Measurements from ENCODE around the gene POLR1H.
"Not testable (repeated sequence)": the region's sequence is repeated elsewhere in the genome, so short reads cannot be mapped to it uniquely, and the experiment has no call there.

Gene POLR1H

DNA sequence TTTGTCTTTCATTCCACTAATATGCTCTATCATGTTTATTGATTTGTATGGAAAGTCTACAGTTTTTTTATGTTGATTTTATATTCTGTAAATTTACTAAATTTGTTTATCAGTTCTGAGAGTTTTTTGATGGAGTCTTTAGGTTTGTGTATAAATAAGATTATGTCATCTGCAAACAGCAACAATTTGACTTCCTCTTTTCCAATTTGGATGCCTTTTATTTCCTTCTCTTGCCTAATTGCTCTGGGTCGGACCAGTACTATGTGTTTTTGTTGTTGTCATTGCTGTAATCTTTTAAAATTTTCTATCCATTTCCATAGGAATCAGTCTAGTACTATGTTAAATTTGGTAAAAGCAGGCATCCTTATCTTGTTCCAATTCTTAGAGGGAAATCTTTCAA is 31.5 kb upstream of the POLR1H start:
- TF ChIP-seq, protein P1, sequence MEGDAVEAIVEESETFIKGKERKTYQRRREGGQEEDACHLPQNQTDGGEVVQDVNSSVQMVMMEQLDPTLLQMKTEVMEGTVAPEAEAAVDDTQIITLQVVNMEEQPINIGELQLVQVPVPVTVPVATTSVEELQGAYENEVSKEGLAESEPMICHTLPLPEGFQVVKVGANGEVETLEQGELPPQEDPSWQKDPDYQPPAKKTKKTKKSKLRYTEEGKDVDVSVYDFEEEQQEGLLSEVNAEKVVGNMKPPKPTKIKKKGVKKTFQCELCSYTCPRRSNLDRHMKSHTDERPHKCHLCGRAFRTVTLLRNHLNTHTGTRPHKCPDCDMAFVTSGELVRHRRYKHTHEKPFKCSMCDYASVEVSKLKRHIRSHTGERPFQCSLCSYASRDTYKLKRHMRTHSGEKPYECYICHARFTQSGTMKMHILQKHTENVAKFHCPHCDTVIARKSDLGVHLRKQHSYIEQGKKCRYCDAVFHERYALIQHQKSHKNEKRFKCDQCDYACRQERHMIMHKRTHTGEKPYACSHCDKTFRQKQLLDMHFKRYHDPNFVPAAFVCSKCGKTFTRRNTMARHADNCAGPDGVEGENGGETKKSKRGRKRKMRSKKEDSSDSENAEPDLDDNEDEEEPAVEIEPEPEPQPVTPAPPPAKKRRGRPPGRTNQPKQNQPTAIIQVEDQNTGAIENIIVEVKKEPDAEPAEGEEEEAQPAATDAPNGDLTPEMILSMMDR (IDR thresholded peaks at IDR 0.05): no peak
- no peak for DNase-seq (ENCODE audit: low spot score)
- no peak overlapping the region for H3K27ac ChIP-seq
- H3K4me3 ChIP-seq: no peak overlapping the region

DNA sequence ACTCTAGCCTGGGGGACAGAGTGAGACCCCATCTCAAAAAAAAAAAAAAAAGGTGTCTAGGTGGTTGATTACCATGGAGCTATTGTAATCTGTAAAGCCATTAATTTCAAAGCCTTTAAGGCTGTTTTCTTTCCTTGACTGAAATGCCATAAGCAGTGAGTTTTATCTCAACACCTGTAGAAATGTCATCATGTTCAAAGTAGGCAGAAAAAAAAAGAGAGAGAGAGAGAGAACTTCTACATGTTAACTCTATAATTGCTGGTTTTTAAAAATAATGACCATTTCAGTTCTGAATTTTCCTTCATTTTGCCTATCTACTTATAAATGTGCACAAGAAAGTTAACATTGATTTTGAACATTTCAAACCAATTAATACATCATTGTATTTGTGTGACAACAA is 29.7 kb upstream of the POLR1H start:
- no peak for DNase-seq (ENCODE audit: low spot score)
- Histone ChIP-seq H3K27ac (no peak overlapping the region), H3K4me3 (no peak overlapping the region)
- TF ChIP-seq, protein P1 (IDR thresholded peaks at IDR 0.05): no peak

DNA sequence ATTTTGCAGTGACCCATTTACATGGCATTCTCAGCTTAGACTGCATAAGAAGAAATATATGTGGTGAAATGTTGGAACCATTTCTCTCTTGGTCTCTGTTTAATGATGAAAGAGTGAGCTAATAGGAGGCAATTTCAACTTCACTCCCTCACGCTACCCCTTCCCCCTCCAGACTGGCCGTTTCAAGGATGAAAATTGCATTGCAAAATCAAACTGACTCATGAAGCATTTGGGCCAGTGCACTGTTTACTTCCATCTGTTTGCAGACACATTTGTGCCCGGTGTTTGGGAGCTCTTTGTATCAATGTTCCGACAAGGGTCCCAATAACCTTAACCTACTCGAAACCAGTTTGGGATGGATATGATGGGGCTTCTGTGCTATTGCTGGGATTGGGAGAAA is 27.6 kb upstream of the POLR1H start:
- DNase-seq (ENCODE audit: low spot score); H3K27ac ChIP-seq; H3K4me3 ChIP-seq: not testable (repeated sequence)

DNA sequence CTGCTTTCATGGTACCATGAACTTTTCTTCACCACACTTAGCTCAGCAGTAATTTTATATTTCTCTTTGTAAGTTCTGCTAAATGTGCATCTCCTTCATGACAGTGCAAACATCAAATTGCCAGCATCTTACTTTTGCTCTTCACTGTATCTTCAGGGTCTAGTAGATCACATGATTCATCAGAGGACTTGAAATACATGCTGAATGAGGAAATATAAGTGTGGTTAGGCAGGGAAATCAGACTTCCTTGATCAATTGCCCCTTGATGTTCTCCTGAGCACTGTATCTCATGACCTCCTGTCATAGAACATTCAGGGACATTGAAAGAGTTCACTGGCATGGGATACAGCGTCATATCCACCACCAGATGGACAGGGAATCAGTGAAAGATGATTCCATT is 25.3 kb upstream of the POLR1H start:
- TF ChIP-seq, protein P1 (IDR thresholded peaks at IDR 0.05): no peak
- H3K4me3 ChIP-seq: no peak overlapping the region
- H3K27ac ChIP-seq: no peak overlapping the region
- DNase-seq (ENCODE audit: low spot score): no peak

DNA sequence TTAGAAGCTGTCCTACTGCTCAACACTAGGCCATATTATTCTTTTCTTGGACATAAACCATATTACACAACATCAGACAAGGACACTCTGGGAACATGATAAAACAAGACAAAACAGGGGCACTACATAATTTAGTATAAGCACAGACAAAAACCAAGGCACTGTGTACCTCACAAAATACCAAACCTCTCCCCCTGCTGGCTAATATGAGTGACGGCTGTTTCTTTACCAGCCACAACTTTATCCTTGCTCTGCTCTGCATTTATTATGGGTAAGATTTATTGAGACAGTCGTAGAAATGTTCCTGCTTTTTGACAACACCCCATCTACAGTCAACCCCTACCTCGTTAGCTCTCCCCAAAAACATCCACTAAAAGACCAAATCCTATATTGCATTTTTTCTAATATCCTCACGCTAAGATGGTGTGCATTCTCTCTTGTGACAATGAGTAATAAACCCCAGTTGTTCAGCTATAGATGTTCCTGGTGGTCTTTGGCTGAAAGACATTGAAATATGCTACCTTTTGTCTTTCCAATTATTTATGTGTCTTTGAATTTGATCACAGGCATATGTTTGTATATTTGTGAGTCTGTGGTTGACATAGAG is 23.8 kb upstream of the POLR1H start:
- H3K27ac ChIP-seq: no peak overlapping the region
- TF ChIP-seq, protein P1 (IDR thresholded peaks at IDR 0.05): no peak
- no peak for DNase-seq (ENCODE audit: low spot score)
- no peak overlapping the region for H3K4me3 ChIP-seq

DNA sequence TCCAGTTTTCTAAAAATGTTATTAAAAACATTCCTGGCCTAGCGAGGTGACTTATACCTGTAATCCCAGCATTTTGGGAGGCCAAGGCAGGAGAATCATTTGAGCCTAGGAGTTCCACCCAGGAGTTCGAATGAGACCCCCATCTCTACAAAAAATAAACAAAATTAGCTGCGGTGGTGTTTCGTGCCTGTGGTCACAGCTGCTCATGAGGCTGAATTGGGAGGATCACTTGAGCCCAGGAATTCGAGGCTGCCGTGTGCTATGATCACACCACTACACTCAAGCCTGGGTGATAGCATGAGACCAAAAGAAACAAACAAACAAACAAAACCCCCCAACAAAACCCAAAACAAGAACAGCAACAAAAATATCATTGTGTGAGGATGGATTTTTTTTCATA is 19.8 kb upstream of the POLR1H start:
- no peak for DNase-seq (ENCODE audit: low spot score)

DNA sequence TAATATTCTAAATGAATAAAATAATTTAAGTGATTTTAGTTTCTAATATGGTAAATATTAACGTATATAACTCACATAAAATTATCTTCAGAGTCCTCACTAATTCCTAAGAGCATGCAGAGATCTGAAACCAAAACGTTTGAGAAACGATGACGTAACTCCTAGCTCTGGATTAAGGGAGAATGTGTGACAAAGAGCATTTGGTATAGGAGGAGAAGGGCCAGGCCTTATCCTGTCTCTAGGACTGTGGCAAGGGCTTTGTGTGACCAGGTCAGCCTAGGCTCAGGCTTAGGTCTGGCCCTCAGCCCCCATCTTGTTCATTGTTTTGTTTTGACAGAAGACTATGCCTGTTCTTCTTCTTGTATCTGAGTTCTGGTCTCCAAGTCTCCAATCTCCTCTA is 19.2 kb upstream of the POLR1H start:
- TF ChIP-seq, protein P1 (IDR thresholded peaks at IDR 0.05): no peak
- DNase-seq (ENCODE audit: low spot score): no peak
- H3K27ac ChIP-seq: no peak overlapping the region
- H3K4me3 ChIP-seq: no peak overlapping the region

More for the DNA sequence above, 19.8 kb upstream of the POLR1H start:
- Histone ChIP-seq H3K4me3 (no peak overlapping the region), H3K27ac (no peak overlapping the region)
- TF ChIP-seq, protein P1 (IDR thresholded peaks at IDR 0.05): no peak

DNA sequence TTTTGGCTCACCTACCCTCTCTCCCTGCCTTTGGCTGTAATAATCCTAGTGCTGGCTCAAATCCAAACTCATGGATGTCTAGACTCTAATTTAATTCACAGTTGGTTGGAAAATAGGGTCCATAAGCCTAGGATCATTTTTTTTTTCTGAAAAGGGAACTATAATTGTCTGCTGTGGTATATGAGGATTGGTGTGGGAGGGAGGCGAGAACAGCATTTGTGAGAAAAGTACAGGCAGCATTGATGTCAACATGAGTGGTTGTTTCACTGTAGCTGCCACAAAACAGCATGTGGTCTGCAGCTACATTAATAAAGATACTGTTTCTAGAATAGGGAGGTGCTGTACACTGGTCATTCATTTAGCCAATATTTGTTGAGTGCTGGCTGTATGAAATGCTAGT is 18.6 kb upstream of the POLR1H start:
- Histone ChIP-seq H3K4me3 (no peak overlapping the region), H3K27ac (no peak overlapping the region)
- TF ChIP-seq, protein P1 (IDR thresholded peaks at IDR 0.05): no peak
- no peak for DNase-seq (ENCODE audit: low spot score)

Data from coronary artery (tissue), 2 donors.